ENCODE results near the gene ACOX2. TPM values are rescaled to one million over a fixed set of nuclear protein-coding genes. Genes with fewer than 3 reads are reported as not detected.

Gene ACOX2
- total and polyA plus RNA-seq, 2 donors (not counting 3 experiments of a cell fraction or from before 2014, with no cell fraction given): 1.5 to 10.5 TPM

- no peak overlapping the region for H2AFZ ChIP-seq (ENCODE audit: low read depth, low read length)
- BruUV-seq (replicated peaks): no TSS peak
- H3K4me1 ChIP-seq (ENCODE audit: control insufficient read depth, extremely low read depth, insufficient read depth, low read length): peaks cover 3% of the 10 kb centered on the region
- TF ChIP-seq MYC (IDR thresholded peaks at IDR 0.05; ENCODE audit: low read depth, low read length) (no peak), POLR2AphosphoS5 (IDR thresholded peaks at IDR 0.05; ENCODE audit: insufficient read depth, low read depth, low read length) (no peak), GATA2 (IDR thresholded peaks at IDR 0.05; ENCODE audit: insufficient read depth, insufficient read length, low read depth, low read length) (no peak), FOS (IDR thresholded peaks at IDR 0.05; ENCODE audit: borderline replicate concordance, insufficient read depth, low read length) (no peak), POLR2A (IDR thresholded peaks at IDR 0.05; ENCODE audit: low read depth, low read length) (no peak), EZH2 (IDR thresholded peaks at IDR 0.05; ENCODE audit: borderline replicate concordance, low read depth, low read length, severe bottlenecking) (no peak), CTCF (IDR thresholded peaks at IDR 0.05; ENCODE audit: extremely low read depth in 1 of 2, insufficient read depth in 1 of 2, low read depth in 1 of 2, low read length in 2 of 2) (no peak), JUN (IDR thresholded peaks at IDR 0.05; ENCODE audit: borderline replicate concordance, insufficient read depth, insufficient read length, low read depth) (no peak)
- TF ChIP-seq, protein P1, sequence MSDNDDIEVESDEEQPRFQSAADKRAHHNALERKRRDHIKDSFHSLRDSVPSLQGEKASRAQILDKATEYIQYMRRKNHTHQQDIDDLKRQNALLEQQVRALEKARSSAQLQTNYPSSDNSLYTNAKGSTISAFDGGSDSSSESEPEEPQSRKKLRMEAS (IDR thresholded peaks at IDR 0.05; ENCODE audit: insufficient read depth, insufficient read length): no peak
- DNase-seq (ENCODE audit: low read depth, low spot score): no peak
- H3K4me3 ChIP-seq (replicated peaks in 1 of 3; ENCODE audit: insufficient read depth in 1 of 3, low read depth in 1 of 3, low read length in 3 of 3): no peak overlapping the region
- no peaks in the 10 kb centered on the region for H3K79me2 ChIP-seq (ENCODE audit: control insufficient read depth, insufficient read depth, low read length)
- peaks cover 0 to 4% of the 10 kb centered on the region in 2 experiments for H3K27me3 ChIP-seq (ENCODE audit: control insufficient read depth in 2 of 2, insufficient read depth in 2 of 2, low read length in 2 of 2)
- H3K9me1 ChIP-seq (replicated peaks; ENCODE audit: control insufficient read depth, extremely low read depth, insufficient read depth, low read length): no peaks in the 10 kb centered on the region
- intact Hi-C loops (cut with micrococcal nuclease) (no loop called here), dilution Hi-C loops (cut with MboI; ENCODE audit: extremely low pct_ligation_motif_present, low sequenced_read_pairs) (no loop called here)
- no peak overlapping the region for H3K4me2 ChIP-seq (ENCODE audit: insufficient read depth, low read length)
- H3K27ac ChIP-seq (ENCODE audit: insufficient read depth, low read depth, low read length): no peak overlapping the region
- no peaks in the 10 kb centered on the region for H3K36me3 ChIP-seq (ENCODE audit: control insufficient read depth in 2 of 2, extremely low read depth in 1 of 2, insufficient read depth in 2 of 2, low read length in 2 of 2)
- no peaks in the 10 kb centered on the region for H3K9me3 ChIP-seq (replicated peaks; ENCODE audit: control insufficient read depth, insufficient read depth, low read length)
- no peak overlapping the region for H3K9ac ChIP-seq (replicated peaks; ENCODE audit: extremely low read depth, insufficient read depth, low read length)
- ChIA-PET POLR2A (no interaction called here), CTCF (no interaction called here)
- no peak for FAIRE-seq
- H4K20me1 ChIP-seq (replicated peaks; ENCODE audit: control insufficient read depth, extremely low read depth, insufficient read depth, low read length): no peaks in the 10 kb centered on the region
Observed at GRCh38 chr3:58474967-58475578, 61.9 kb downstream of the ACOX2 start.
